Endodermal cell (in vitro differentiated cells): Measurements from ENCODE around the gene SCART1. TPM values are rescaled to one million over a fixed set of nuclear protein-coding genes. Genes with fewer than 3 reads are reported as not detected.
"Not testable (repeated sequence)": the region's sequence is repeated elsewhere in the genome, so short reads cannot be mapped to it uniquely, and the experiment has no call there.

Experiments
- DNase-seq: peaks from one replicate; pipeline ENCODE4 v3.0.0-alpha.2; 2017
- H3K27ac ChIP-seq: 2 replicates; pipeline ENCODE4 v1.5.1; 2013; ENCODE audit warnings: mild to moderate bottlenecking, low read depth, low read length, moderate library complexity
- H3K27me3 ChIP-seq: 2 replicates; pipeline ENCODE4 v1.6.1; 2013; ENCODE audit warnings: mild to moderate bottlenecking, low read length, moderate library complexity; ENCODE audit not compliant: insufficient read depth, control insufficient read depth, poor library complexity, severe bottlenecking
- H3K36me3 ChIP-seq: 2 replicates; pipeline ENCODE4 v1.7.0; 2013; ENCODE audit warnings: mild to moderate bottlenecking, low read length, moderate library complexity; ENCODE audit not compliant: control insufficient read depth, insufficient read depth
- H3K4me1 ChIP-seq: one replicate; pipeline ENCODE4 v1.7.0; 2013; ENCODE audit warnings: low read length; ENCODE audit not compliant: control insufficient read depth, insufficient read depth
- H3K4me3 ChIP-seq: 2 replicates; pipeline ENCODE4 v1.5.1; 2013; ENCODE audit warnings: mild to moderate bottlenecking, low read length, moderate library complexity
- H3K9ac ChIP-seq: 2 replicates; pipeline ENCODE4 v1.6.1; 2013; ENCODE audit warnings: mild to moderate bottlenecking, low read length, moderate library complexity; ENCODE audit not compliant: poor library complexity, severe bottlenecking; ENCODE audit errors: extremely low read depth
- H3K9me3 ChIP-seq: 2 replicates; pipeline ENCODE4 v1.6.1; 2013; ENCODE audit warnings: mild to moderate bottlenecking, low read length, moderate library complexity; ENCODE audit not compliant: control insufficient read depth
- H3K27ac Mint-ChIP-seq: 2 replicates; pipeline ENCODE4 v1.8.0; 2020; ENCODE audit warnings: mixed read lengths
- H3K27me3 Mint-ChIP-seq: 2 replicates; pipeline ENCODE4 v1.8.0; 2021; ENCODE audit warnings: mild to moderate bottlenecking, mixed read lengths; ENCODE audit not compliant: insufficient read depth
- H3K36me3 Mint-ChIP-seq: 2 replicates; pipeline ENCODE4 v1.8.0; 2020; ENCODE audit warnings: low read depth, mixed read lengths
- H3K4me1 Mint-ChIP-seq: 2 replicates; pipeline ENCODE4 v1.8.0; 2020; ENCODE audit warnings: mixed read lengths
- H3K4me3 Mint-ChIP-seq: 2 replicates; pipeline ENCODE4 v1.8.0; 2020; ENCODE audit warnings: mild to moderate bottlenecking, moderate library complexity, mixed read lengths
- H3K9me3 Mint-ChIP-seq: 2 replicates; pipeline ENCODE4 v1.8.0; 2020; ENCODE audit warnings: mild to moderate bottlenecking, mixed read lengths
- CTCF ChIP-seq: fragments of 200-600 bp; sonication (generic); conservative IDR thresholded peaks from 2 replicates; pipeline ENCODE4 v1.5.0; 2021; ENCODE audit warnings: antibody characterized with exemption, mild to moderate bottlenecking
- WGBS, 2 experiments: methylation state at CpG; one replicate each; pipeline versions ENCODE4 v1.1.5 to v1.1.7; 2013; ENCODE audit warnings: missing lambda C conversion rate in 2 of 2, mixed read lengths in 1 of 2; ENCODE audit not compliant: insufficient coverage in 1 of 2, insufficient read length in 1 of 2; 5-methylcytosine and 5-hydroxymethylcytosine counted together
- total RNA-seq, 2 donors: library from RNA; stranded (reverse); fragmentation: NEBNext Ultra II Directional in 1 of 2; extraction: Animal tissue kit (Norgen Biotek cat#: 25700) in 1 of 2; gene quantifications; 2 replicates in 1 of 2; 3 replicates in 1 of 2; pipeline ENCODE4 v1.2.1, GENCODE V29; 2021

The SCART1 gene
- total RNA-seq, 2 donors from 2014 or later, result 0.37 to 0.80 TPM

GRCh38 chr10:133515471-133515870, 61.7 kb downstream of the SCART1 start:
- 50 to 57% methylated on average over 1 to 4 of the region's 4 CpGs for WGBS, 2 experiments
- H3K4me3 ChIP-seq, result no peak overlapping the region
- no peak for DNase-seq
- H3K9me3 ChIP-seq, result peaks cover 88% of the 10 kb centered on the region
- Mint-ChIP-seq H3K27ac (no peak overlapping the region), H3K36me3 (no peaks in the 10 kb centered on the region), H3K27me3 (no peaks in the 10 kb centered on the region), H3K9me3 (peaks cover 81% of the 10 kb centered on the region), H3K4me3 (no peak overlapping the region), H3K4me1 (no peaks in the 10 kb centered on the region)
- H3K36me3 ChIP-seq, result no peaks in the 10 kb centered on the region
- no peaks in the 10 kb centered on the region for H3K4me1 ChIP-seq
- H3K9ac ChIP-seq, result no peak overlapping the region
- H3K27me3 ChIP-seq, result no peaks in the 10 kb centered on the region
- no peak for TF ChIP-seq CTCF
- no peak overlapping the region for H3K27ac ChIP-seq

GRCh38 chr10:133516057-133516456, 62.3 kb downstream of the SCART1 start:
- no peaks in the 10 kb centered on the region for H3K27me3 Mint-ChIP-seq

GRCh38 chr10:133518517-133518916, 64.8 kb downstream of the SCART1 start:
- DNase-seq, H3K4me1 ChIP-seq, H3K27ac ChIP-seq, H3K4me1 Mint-ChIP-seq, H3K36me3 ChIP-seq, H3K27ac Mint-ChIP-seq, H3K4me3 ChIP-seq, H3K36me3 Mint-ChIP-seq, H3K27me3 Mint-ChIP-seq, H3K4me3 Mint-ChIP-seq, H3K27me3 ChIP-seq, H3K9ac ChIP-seq: not testable (repeated sequence)
- H3K9me3 ChIP-seq, result peaks cover 78% of the 10 kb centered on the region
- peaks cover 81% of the 10 kb centered on the region for H3K9me3 Mint-ChIP-seq
- 73 to 79% methylated on average over 3 to 5 of the region's 5 CpGs for WGBS, 2 experiments

More at GRCh38 chr10:133516057-133516456, 62.3 kb downstream of the SCART1 start:
- no peak overlapping the region for H3K9ac ChIP-seq
- Mint-ChIP-seq H3K4me1 (no peaks in the 10 kb centered on the region), H3K36me3 (no peaks in the 10 kb centered on the region), H3K9me3 (peaks cover 80% of the 10 kb centered on the region), H3K27ac (no peak overlapping the region), H3K4me3 (no peak overlapping the region)
- H3K27ac ChIP-seq, result no peak overlapping the region
- H3K9me3 ChIP-seq, result peaks cover 87% of the 10 kb centered on the region
- no peaks in the 10 kb centered on the region for H3K4me1 ChIP-seq
- no peak overlapping the region for H3K4me3 ChIP-seq
- 57 to 61% methylated on average over 4 of the region's 4 CpGs for WGBS, 2 experiments
- H3K36me3 ChIP-seq, result no peaks in the 10 kb centered on the region
- H3K27me3 ChIP-seq, result no peaks in the 10 kb centered on the region
- no peak for DNase-seq
- TF ChIP-seq CTCF, result no peak

Other genes starting within 250 kb of the SCART1 start
- gene UTF1, start 223.7 kb upstream of the SCART1 start, total RNA-seq, result 1 to 10 TPM in 1 of 2 donors, not detected in 1; 1.5 TPM
- 10 to 100 TPM in 1 of 2 donors, 1 to 10 TPM in 1; 5.5 to 14.2 TPM for gene VENTX, start 216.1 kb upstream of the SCART1 start, total RNA-seq
- 1 to 10 TPM; 3.7 to 5.5 TPM for gene ADAM8, start 177.1 kb upstream of the SCART1 start, total RNA-seq
- gene TUBGCP2, start 145.1 kb upstream of the SCART1 start, total RNA-seq, result 10 to 100 TPM; 52.8 to 63.0 TPM
- 10 to 100 TPM; 48.1 to 57.6 TPM for gene ZNF511, start 145.0 kb upstream of the SCART1 start, total RNA-seq
- gene CALY, start 117.0 kb upstream of the SCART1 start, total RNA-seq, result 1 to 10 TPM in 1 of 2 donors, under 1 TPM in 1; 0.75 to 1.3 TPM
- not detected for gene PRAP1, start 106.6 kb upstream of the SCART1 start, total RNA-seq
- gene FUOM, start 95.9 kb upstream of the SCART1 start, total RNA-seq, result 10 to 100 TPM; 81.0 to 83.9 TPM
- 100 to 1,000 TPM in 1 of 2 donors, 10 to 100 TPM in 1; 92.3 to 102 TPM for gene ECHS1, start 80.6 kb upstream of the SCART1 start, total RNA-seq
- 10 to 100 TPM in 1 of 2 donors, 1 to 10 TPM in 1; 9.7 to 11.1 TPM for gene PAOX, start 74.7 kb upstream of the SCART1 start, total RNA-seq
- gene MTG1, start 59.8 kb upstream of the SCART1 start, total RNA-seq, result 10 to 100 TPM; 71.3 to 86.0 TPM
- gene SPRN, start 29.3 kb upstream of the SCART1 start, total RNA-seq, result under 1 TPM; 0.11 to 0.24 TPM
- gene CYP2E1, start 73.4 kb downstream of the SCART1 start, total RNA-seq, result under 1 TPM; 0.77 to 0.86 TPM
- gene SYCE1, start 111.6 kb downstream of the SCART1 start, total RNA-seq, result not detected
- gene FRG2B, start 172.8 kb downstream of the SCART1 start, total RNA-seq, result not detected